HG02588 (cell line): ENCODE measurements around the gene MICALL1.
A peak's percentile ranks its signal among the peaks of the same experiment; 100 is the strongest.
"Not testable (repeated sequence)": the region's sequence is repeated elsewhere in the genome, so short reads cannot be mapped to it uniquely, and the experiment has no call there.

Experiments
- ATAC-seq: cut with Tn5 transposase; IDR thresholded peaks from one replicate; pipeline ENCODE4 v1.9.1; 2021; ENCODE audit warnings: mild to moderate bottlenecking, moderate library complexity; ENCODE audit not compliant: unreplicated experiment

The MICALL1 gene

GRCh38 chr22:37926771-37927636 lies 20.9 kb downstream of the MICALL1 start:
- ATAC-seq, result no peak

- ATAC-seq, result no peak
Observed at GRCh38 chr22:37927637-37927936, 21.5 kb downstream of the MICALL1 start.

- no peak for ATAC-seq
Observed at GRCh38 chr22:37929390-37929789, 23.3 kb downstream of the MICALL1 start.

GRCh38 chr22:37930270-37930951 lies 24.3 kb downstream of the MICALL1 start:
- no peak for ATAC-seq

- no peak for ATAC-seq
Observed at GRCh38 chr22:37930952-37931440, 24.9 kb downstream of the MICALL1 start.

- no peak for ATAC-seq
Observed at GRCh38 chr22:37931893-37932389, 25.8 kb downstream of the MICALL1 start.

GRCh38 chr22:37932401-37932800 lies 26.3 kb downstream of the MICALL1 start:
- no peak for ATAC-seq

GRCh38 chr22:37932821-37933578 lies 26.9 kb downstream of the MICALL1 start:
- no peak for ATAC-seq

- ATAC-seq, result peak; percentile 73
Observed at GRCh38 chr22:37933711-37934376, 27.7 kb downstream of the MICALL1 start.

- ATAC-seq, result no peak
Observed at GRCh38 chr22:37940698-37941376, 34.7 kb downstream of the MICALL1 start.

GRCh38 chr22:37942133-37942532 lies 36.0 kb downstream of the MICALL1 start:
- no peak for ATAC-seq

- ATAC-seq, result no peak
Observed at GRCh38 chr22:37943136-37943824, 37.2 kb downstream of the MICALL1 start.

GRCh38 chr22:37943825-37944198 lies 37.7 kb downstream of the MICALL1 start:
- ATAC-seq, result no peak

- ATAC-seq, result not testable (repeated sequence)
Observed at GRCh38 chr22:37944423-37944822, 38.3 kb downstream of the MICALL1 start.

GRCh38 chr22:37947142-37947795 lies 41.2 kb downstream of the MICALL1 start:
- ATAC-seq, result not testable (repeated sequence)

- no peak for ATAC-seq
Observed at GRCh38 chr22:37951305-37951704, 45.2 kb downstream of the MICALL1 start.

GRCh38 chr22:37952629-37953028 lies 46.5 kb downstream of the MICALL1 start:
- not testable (repeated sequence) for ATAC-seq

GRCh38 chr22:37953062-37953436 lies 47.0 kb downstream of the MICALL1 start:
- peak; percentile 28 for ATAC-seq
